GM18508 (cell line): ENCODE data around the gene TRAK2.

Source experiments
- ATAC-seq: cut with Tn5 transposase; IDR thresholded peaks from one replicate; pipeline ENCODE4 v1.9.1; 2021; ENCODE audit warnings: moderate number of reproducible peaks; ENCODE audit not compliant: insufficient read depth, unreplicated experiment

The TRAK2 gene

DNA sequence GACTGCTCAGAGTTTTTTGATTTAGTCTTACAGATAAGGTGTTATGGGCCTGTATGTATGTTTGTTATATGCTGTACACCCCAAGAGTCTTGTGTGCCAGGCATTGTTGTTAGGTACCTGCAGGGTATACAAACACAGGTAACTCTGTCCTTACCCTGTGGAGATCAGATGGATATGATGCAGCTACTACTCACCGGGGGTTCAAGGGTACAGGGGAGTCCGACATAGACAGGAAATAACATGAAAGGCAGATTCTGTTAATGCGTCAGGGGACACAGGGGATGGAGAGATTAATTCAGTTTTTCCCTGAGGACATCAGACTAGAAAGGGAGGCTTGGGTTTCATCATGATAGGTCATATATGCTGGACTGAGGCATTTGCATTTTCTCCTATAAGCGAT lies 31.3 kb downstream of the TRAK2 start:
- ATAC-seq, result no peak

GRCh38 chr2:201419057-201419635 lies 32.1 kb downstream of the TRAK2 start:
- no peak for ATAC-seq

DNA sequence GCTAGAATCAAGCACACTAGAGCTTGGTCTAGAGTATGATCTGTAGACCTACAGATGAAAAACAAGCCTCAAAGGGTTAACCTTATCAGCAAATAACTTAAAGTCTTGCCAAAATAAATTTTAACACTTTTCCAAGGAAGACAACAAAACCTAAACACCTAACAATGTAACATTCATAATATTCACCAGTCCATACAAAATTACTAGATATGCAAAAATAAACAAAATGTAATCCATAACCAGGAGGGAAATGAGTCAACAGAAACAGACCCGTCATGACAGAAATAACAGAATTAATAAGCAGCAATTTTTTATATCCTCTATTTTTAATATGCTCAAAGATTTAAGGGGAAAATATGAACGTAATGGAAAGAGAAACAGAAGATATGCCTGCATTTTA lies 36.1 kb downstream of the TRAK2 start:
- no peak for ATAC-seq

GRCh38 chr2:201414099-201415023 lies 36.9 kb downstream of the TRAK2 start:
- ATAC-seq, result peak; percentile 53

DNA sequence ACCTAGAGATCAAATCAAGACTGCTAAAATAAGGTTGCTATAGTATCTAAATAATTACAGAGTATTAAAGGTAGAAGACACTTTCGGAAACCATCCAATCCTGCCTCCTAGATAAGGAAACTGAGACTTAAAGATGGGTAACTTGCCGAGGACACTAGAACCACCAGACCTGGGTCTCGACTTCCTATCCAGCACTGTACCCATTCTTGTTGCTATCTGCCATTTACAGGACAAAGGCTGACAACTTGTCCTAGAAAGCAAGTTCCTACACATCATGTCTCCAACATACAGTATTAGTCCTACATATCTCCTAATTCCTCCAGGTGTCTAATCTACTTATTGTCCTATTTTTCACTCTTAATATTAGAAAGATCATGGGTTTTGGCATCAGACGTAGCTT lies 37.7 kb downstream of the TRAK2 start:
- ATAC-seq, result no peak

DNA sequence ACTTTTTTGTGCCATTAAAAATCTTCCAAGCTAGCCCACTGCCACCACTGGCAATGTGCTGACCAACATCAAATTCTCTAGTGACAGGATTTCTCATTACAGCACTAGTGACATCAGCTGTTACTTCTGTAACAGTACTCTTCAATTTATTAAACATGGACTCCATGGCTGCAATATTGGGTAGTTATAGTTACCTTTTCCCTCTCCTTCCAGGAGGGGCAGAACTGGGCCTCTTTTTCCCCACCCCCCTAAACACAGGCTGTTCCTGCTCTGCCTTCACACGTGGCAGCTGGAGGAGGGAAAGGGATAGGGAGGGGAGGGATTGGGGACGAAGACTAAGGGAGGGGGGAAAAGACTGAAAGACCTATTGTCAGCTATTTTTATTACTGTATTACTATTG lies 38.1 kb downstream of the TRAK2 start:
- ATAC-seq, result no peak

DNA sequence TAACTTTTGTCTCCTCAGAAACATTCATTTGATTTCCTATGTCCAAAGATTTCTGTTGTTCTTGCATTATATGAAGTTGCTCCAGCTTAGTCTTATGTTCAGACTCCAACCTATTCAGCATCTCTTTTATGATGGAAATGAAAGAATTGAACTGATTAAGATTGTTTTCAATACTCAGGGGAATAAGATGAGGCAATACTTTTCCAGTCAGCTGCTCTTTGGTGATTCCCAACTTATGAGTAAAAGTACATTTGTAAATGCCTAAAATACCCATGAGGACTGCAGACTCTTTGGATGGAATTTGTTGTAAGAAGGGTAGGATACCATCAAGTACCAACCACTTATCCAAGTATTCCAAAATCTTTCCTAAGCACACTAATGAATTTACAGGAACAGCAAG lies 39.8 kb downstream of the TRAK2 start:
- no peak for ATAC-seq

DNA sequence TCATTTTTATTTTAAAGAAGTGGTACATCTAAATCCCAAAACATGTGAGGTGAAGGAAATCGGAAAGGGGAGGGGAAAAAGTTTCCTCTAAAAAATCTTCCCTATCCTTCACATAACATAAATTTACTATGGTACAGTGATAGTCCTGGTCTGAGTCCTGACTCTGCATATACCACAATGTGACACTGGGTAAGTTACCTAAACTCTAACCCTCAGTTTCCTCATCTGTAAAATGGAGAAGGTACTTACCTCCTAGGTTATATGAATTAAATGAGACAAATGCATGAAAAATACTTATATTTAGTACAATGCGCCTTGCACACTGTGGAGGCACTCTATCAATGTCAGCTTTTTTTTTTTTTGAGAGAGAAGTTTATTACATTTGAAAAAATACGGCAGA lies 42.3 kb downstream of the TRAK2 start:
- no peak for ATAC-seq

DNA sequence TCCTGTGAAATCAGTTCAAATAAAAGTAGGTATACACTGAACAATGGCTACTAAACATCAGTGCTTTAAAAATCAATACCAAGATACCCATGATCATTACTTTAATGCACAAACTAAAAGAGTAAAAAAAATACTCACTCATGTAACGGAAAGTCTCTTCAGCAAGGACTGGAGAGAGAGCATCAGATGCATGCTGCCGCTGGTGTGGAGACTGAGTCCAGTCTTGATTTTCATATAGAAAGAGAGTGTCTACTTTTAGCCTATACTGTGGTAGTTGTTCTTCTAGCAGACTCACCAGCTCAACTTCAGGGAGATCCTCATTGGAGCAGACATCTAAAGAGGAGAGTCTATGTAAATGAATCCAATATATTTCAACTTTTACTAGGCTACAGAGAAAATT lies 44.0 kb downstream of the TRAK2 start:
- no peak for ATAC-seq

DNA sequence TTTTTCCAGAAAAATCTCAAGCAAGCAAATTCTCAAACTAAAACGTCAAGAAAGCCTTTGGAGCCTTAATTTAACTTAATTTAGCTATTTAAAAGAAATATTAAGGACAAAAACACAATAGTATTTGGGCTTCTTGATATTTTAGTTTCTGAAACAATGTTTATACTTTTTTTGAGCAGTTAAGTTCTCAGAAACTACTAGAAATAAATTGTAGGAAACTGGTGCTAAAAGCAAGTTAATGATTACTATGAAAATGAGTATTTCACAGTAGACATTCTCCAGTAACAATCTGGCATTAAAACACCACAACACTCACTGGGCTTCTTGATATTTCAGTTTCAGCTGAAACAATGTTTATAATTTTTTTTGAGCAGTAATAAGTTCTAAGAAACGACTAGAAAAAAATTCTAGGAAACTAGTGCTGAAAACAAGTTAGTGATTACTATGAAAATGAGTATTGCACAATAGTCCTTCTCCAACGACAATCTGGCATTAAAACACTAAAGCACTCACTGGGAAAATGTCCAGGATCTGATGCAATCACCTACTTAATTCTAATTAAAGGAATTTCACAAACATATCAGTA lies 45.1 kb downstream of the TRAK2 start:
- ATAC-seq, result no peak

GRCh38 chr2:201404699-201405280 lies 46.5 kb downstream of the TRAK2 start:
- ATAC-seq, result no peak

- no peak for ATAC-seq
These were observed 47.4 kb downstream of the TRAK2 start for GRCh38 chr2:201403880-201404279.

DNA sequence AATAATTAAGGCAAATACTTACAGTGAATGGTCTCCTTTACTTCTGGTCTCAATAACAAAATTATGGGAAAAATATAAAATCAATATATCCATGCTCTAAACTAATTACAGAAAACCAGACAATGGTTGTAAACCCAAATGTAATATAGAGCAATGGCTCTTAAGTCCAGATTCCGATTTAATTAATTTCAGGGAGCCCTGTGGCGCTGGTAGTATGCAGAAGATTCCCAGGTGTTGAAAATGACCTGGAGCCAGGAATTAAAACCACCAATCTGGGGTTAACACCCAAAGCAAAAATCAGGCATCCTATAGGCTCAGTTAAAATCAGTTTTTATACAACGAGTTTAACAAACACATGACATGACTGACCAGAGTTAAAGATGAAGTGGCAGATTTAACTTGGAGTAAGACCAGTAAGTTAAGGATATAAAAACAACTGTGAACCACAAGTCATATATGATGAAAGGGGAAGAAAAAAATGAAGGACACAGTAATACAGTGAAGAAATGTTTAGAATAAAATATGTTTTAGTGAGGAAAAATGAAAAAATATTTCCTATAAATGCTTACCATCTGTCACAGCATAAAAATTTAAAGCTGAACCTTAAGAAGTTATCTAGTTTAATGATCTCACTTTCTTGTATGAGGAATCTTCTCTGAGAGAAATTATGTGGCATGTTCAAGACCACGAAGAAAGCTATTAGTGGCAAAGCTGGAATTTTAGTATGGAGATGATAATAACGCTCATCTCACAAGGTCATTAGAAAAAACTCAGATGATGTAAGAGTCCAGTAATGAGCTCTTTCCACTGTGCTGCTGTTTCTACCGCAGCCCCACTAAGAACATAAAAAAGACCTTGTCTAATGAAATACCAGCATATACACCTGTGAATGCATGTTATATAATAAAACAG lies 48.4 kb downstream of the TRAK2 start:
- ATAC-seq, result no peak

DNA sequence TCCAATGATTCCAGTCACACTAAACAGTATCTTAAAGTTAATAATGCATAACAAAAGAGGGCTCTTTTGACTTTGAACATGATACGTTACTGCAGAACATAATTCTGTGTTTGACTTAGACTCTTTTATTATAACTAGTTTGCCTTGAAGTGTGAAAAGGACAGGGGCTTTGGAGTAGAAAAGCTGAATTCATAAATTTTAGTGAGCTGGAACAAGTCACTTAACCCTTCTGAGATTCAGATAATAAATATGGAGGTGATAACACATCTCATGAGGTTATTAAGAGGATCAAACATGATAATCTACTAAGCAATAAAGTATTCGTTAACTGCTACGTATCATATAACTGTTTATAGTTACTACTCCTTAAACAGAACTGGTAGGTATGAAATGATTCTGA lies 49.4 kb downstream of the TRAK2 start:
- no peak for ATAC-seq

DNA sequence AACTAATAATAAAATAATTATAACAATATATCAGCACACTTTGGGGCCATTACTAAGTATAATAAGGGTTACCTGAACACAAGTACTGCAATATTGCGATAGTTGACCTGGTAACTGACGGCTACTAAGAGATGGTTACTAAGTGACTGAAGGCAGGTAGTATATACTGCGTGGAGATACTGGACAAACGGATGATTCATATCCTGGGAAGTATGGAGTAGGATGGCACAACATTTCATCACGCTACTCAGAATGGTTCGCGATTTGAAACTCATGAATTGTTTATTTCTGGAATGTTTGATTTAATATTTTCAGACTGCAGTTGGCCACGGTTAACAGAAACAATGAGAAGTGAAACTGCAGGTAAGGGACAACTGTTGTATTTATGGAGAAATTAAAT lies 54.7 kb downstream of the TRAK2 start:
- ATAC-seq, result no peak

DNA sequence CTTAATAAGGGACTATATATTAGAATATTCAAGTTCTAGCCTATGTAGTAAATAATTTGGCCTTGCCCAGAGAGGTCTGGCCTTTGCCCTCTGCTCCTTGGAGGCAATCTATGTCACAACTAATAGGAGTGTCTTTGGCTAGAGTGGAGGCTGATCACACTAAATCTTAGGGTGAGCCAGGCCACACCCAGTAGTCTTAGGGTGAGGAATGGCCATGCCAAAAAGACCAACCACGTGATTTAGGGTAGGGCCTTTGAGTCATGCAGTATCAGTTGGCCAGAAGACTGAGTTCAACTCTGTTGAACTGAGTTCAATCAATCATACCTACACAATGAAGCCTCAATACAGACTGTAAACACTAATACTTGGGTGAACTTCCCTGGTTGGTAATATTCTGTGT lies 68.1 kb downstream of the TRAK2 start:
- ATAC-seq, result no peak

DNA sequence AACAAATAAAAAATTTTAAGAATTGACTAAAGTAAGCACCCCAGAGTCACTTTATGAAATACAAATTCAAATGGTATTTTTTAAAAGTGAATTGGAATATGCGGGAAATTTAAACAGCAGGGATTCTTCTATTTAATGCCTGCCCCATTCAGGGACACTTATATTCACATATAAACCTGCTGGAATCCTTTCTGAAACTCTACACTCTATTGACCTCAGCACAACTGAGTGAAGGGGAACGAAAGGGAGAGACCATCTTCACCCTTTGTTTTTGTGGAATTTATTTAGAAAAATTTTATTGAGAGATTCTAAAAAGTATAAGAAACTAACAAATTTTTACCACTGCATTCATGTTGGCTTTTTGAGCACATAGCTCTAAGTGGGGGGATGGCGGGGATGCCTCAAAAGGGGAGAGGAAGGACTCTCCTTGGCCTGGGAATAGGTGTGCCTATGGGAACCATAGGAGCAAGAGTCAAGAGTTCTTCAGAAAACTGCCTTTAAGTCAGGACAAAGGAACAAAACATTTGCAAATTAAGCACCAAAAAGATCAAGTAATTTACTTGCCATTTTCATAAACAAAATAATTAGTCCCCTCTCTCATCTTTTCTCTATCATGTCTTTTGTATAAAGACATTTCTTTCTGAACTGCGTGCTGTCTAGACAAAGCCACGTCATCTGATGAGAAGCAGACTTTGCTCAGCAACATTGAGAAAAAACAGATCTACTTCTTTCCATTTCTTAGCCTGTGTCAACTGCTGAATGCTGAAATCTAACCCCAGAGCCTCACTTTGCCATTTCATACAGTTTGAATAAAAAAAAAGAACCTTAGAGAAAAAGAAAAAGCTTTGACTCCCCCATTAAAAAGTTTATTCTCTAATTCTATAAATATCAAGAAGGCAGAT lies 72.5 kb downstream of the TRAK2 start:
- ATAC-seq, result no peak

GRCh38 chr2:201377218-201377617 lies 74.0 kb downstream of the TRAK2 start:
- no peak for ATAC-seq

- ATAC-seq, result no peak
These were observed 81.5 kb downstream of the TRAK2 start for GRCh38 chr2:201369775-201370174.
